ENCODE data around the gene LRRIQ1.

Gene LRRIQ1

GRCh38 chr12:85005615-85006014 is 30.5 kb upstream of the LRRIQ1 start:
- Histone ChIP-seq H3K36me3 (ENCODE audit: control insufficient read depth, insufficient read depth, low read length, severe bottlenecking) (no peaks in the 10 kb centered on the region), H3K9ac (ENCODE audit: low read length) (no peak overlapping the region), H3K4me1 (ENCODE audit: control insufficient read depth, insufficient read depth, low read length) (peaks cover 28% of the 10 kb centered on the region), H3K9me3 (ENCODE audit: control insufficient read depth, low read length) (no peaks in the 10 kb centered on the region), H3K4me3 (ENCODE audit: low read length) (no peak overlapping the region), H3K27me3 (replicated peaks; ENCODE audit: control insufficient read depth, insufficient read depth, low read length) (no peaks in the 10 kb centered on the region)
- no peak for DNase-seq (ENCODE audit: low read depth)

- Histone ChIP-seq H3K9me3 (ENCODE audit: control insufficient read depth, low read length) (no peaks in the 10 kb centered on the region), H3K9ac (ENCODE audit: low read length) (no peak overlapping the region), H3K27me3 (replicated peaks; ENCODE audit: control insufficient read depth, insufficient read depth, low read length) (no peaks in the 10 kb centered on the region), H3K4me3 (ENCODE audit: low read length) (no peak overlapping the region), H3K4me1 (ENCODE audit: control insufficient read depth, insufficient read depth, low read length) (peaks cover 28% of the 10 kb centered on the region), H3K36me3 (ENCODE audit: control insufficient read depth, insufficient read depth, low read length, severe bottlenecking) (no peaks in the 10 kb centered on the region)
- DNase-seq (ENCODE audit: low read depth) = no peak
Observed at GRCh38 chr12:85006206-85006605, 29.9 kb upstream of the LRRIQ1 start.

DNA sequence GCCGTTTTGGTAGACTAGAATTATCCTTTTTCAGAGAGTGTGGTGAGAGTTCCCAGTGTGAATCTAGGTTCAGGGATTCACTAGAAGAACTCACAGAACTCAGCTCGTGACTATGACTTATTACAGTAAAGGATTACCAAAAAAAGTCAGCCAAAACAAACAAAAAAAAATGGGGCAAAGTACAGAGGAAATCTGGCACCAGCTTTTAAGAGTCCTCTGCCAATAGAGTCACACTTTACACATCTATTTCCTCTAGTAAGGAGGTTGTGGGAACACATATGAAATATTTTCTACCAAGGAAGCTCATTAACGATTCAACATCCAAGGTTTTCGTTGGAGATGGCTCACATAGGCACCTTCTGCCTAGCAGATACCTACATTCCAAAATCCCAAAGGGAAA is 28.3 kb upstream of the LRRIQ1 start:
- H3K27me3 ChIP-seq (replicated peaks; ENCODE audit: control insufficient read depth, insufficient read depth, low read length) = no peaks in the 10 kb centered on the region
- H3K4me3 ChIP-seq (ENCODE audit: low read length) = peak overlapping the region; percentile 43
- H3K9me3 ChIP-seq (ENCODE audit: control insufficient read depth, low read length) = no peaks in the 10 kb centered on the region
- peaks cover 28% of the 10 kb centered on the region for H3K4me1 ChIP-seq (ENCODE audit: control insufficient read depth, insufficient read depth, low read length)
- H3K36me3 ChIP-seq (ENCODE audit: control insufficient read depth, insufficient read depth, low read length, severe bottlenecking) = no peaks in the 10 kb centered on the region
- H3K9ac ChIP-seq (ENCODE audit: low read length) = peak overlapping the region; percentile 25
- peak; percentile 51 for DNase-seq (ENCODE audit: low read depth)

- Histone ChIP-seq H3K36me3 (ENCODE audit: control insufficient read depth, insufficient read depth, low read length, severe bottlenecking) (no peaks in the 10 kb centered on the region), H3K4me1 (ENCODE audit: control insufficient read depth, insufficient read depth, low read length) (peaks cover 19% of the 10 kb centered on the region), H3K4me3 (ENCODE audit: low read length) (no peak overlapping the region), H3K9ac (ENCODE audit: low read length) (no peak overlapping the region), H3K9me3 (ENCODE audit: control insufficient read depth, low read length) (no peaks in the 10 kb centered on the region), H3K27me3 (replicated peaks; ENCODE audit: control insufficient read depth, insufficient read depth, low read length) (no peaks in the 10 kb centered on the region)
- DNase-seq (ENCODE audit: low read depth) = peak; percentile 91
Observed at GRCh38 chr12:85016413-85016812, 19.7 kb upstream of the LRRIQ1 start.

GRCh38 chr12:85017133-85017532 is 19.0 kb upstream of the LRRIQ1 start:
- no peaks in the 10 kb centered on the region for H3K27me3 ChIP-seq (replicated peaks; ENCODE audit: control insufficient read depth, insufficient read depth, low read length)
- no peaks in the 10 kb centered on the region for H3K36me3 ChIP-seq (ENCODE audit: control insufficient read depth, insufficient read depth, low read length, severe bottlenecking)
- no peak for DNase-seq (ENCODE audit: low read depth)
- H3K9ac ChIP-seq (ENCODE audit: low read length) = no peak overlapping the region
- no peaks in the 10 kb centered on the region for H3K9me3 ChIP-seq (ENCODE audit: control insufficient read depth, low read length)
- H3K4me1 ChIP-seq (ENCODE audit: control insufficient read depth, insufficient read depth, low read length) = peaks cover 19% of the 10 kb centered on the region
- H3K4me3 ChIP-seq (ENCODE audit: low read length) = no peak overlapping the region

- H3K27me3 ChIP-seq (replicated peaks; ENCODE audit: control insufficient read depth, insufficient read depth, low read length) = no peaks in the 10 kb centered on the region
- peaks cover 19% of the 10 kb centered on the region for H3K4me1 ChIP-seq (ENCODE audit: control insufficient read depth, insufficient read depth, low read length)
- no peak overlapping the region for H3K4me3 ChIP-seq (ENCODE audit: low read length)
- no peak for DNase-seq (ENCODE audit: low read depth)
- no peaks in the 10 kb centered on the region for H3K36me3 ChIP-seq (ENCODE audit: control insufficient read depth, insufficient read depth, low read length, severe bottlenecking)
- H3K9me3 ChIP-seq (ENCODE audit: control insufficient read depth, low read length) = no peaks in the 10 kb centered on the region
- no peak overlapping the region for H3K9ac ChIP-seq (ENCODE audit: low read length)
Observed at GRCh38 chr12:85017618-85018017, 18.5 kb upstream of the LRRIQ1 start.

- Histone ChIP-seq H3K9me3 (ENCODE audit: control insufficient read depth, low read length) (no peaks in the 10 kb centered on the region), H3K36me3 (ENCODE audit: control insufficient read depth, insufficient read depth, low read length, severe bottlenecking) (no peaks in the 10 kb centered on the region), H3K9ac (ENCODE audit: low read length) (no peak overlapping the region), H3K4me3 (ENCODE audit: low read length) (no peak overlapping the region), H3K4me1 (ENCODE audit: control insufficient read depth, insufficient read depth, low read length) (peaks cover 19% of the 10 kb centered on the region), H3K27me3 (replicated peaks; ENCODE audit: control insufficient read depth, insufficient read depth, low read length) (no peaks in the 10 kb centered on the region)
- no peak for DNase-seq (ENCODE audit: low read depth)
Observed at GRCh38 chr12:85018098-85018497, 18.1 kb upstream of the LRRIQ1 start.

GRCh38 chr12:85029456-85029855 is 6.7 kb upstream of the LRRIQ1 start:
- Histone ChIP-seq H3K36me3 (ENCODE audit: control insufficient read depth, insufficient read depth, low read length, severe bottlenecking) (no peaks in the 10 kb centered on the region), H3K4me1 (ENCODE audit: control insufficient read depth, insufficient read depth, low read length) (no peaks in the 10 kb centered on the region), H3K27me3 (replicated peaks; ENCODE audit: control insufficient read depth, insufficient read depth, low read length) (no peaks in the 10 kb centered on the region), H3K4me3 (ENCODE audit: low read length) (no peak overlapping the region), H3K9me3 (ENCODE audit: control insufficient read depth, low read length) (no peaks in the 10 kb centered on the region), H3K9ac (ENCODE audit: low read length) (no peak overlapping the region)
- peak; percentile 83 for DNase-seq (ENCODE audit: low read depth)

- Histone ChIP-seq H3K4me1 (ENCODE audit: control insufficient read depth, insufficient read depth, low read length) (peaks cover 2% of the 10 kb centered on the region), H3K4me3 (ENCODE audit: low read length) (peak overlapping the region; percentile 95), H3K27me3 (replicated peaks; ENCODE audit: control insufficient read depth, insufficient read depth, low read length) (no peaks in the 10 kb centered on the region), H3K9me3 (ENCODE audit: control insufficient read depth, low read length) (no peaks in the 10 kb centered on the region), H3K36me3 (ENCODE audit: control insufficient read depth, insufficient read depth, low read length, severe bottlenecking) (no peaks in the 10 kb centered on the region), H3K9ac (ENCODE audit: low read length) (peak overlapping the region; percentile 66)
- no peak for DNase-seq (ENCODE audit: low read depth)
Observed at GRCh38 chr12:85036733-85037132, 582 bp downstream of the LRRIQ1 start.

DNA sequence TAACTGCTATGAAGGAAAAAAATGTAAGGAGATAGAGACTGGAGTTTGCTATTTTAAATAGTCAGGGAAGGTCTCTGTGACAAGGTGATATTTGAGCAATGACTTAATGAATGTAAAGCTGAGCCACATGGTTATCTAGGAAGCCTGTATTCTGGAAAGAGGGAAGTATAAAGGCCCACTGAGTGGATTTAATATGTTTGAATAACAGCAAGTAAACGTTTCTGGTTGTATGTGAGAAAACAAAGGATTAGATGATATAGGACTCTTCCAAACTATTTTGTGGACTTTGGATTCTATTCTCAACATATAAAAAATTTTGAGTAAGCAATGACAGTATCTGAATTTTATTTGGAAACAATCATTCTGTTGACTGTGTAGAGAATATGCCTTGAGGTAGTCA is 5.2 kb downstream of the LRRIQ1 start:
- Histone ChIP-seq H3K36me3 (ENCODE audit: control insufficient read depth, insufficient read depth, low read length, severe bottlenecking) (no peaks in the 10 kb centered on the region), H3K27me3 (replicated peaks; ENCODE audit: control insufficient read depth, insufficient read depth, low read length) (no peaks in the 10 kb centered on the region), H3K4me1 (ENCODE audit: control insufficient read depth, insufficient read depth, low read length) (peaks cover 2% of the 10 kb centered on the region), H3K9me3 (ENCODE audit: control insufficient read depth, low read length) (no peaks in the 10 kb centered on the region), H3K4me3 (ENCODE audit: low read length) (no peak overlapping the region), H3K9ac (ENCODE audit: low read length) (no peak overlapping the region)
- DNase-seq (ENCODE audit: low read depth) = no peak

DNA sequence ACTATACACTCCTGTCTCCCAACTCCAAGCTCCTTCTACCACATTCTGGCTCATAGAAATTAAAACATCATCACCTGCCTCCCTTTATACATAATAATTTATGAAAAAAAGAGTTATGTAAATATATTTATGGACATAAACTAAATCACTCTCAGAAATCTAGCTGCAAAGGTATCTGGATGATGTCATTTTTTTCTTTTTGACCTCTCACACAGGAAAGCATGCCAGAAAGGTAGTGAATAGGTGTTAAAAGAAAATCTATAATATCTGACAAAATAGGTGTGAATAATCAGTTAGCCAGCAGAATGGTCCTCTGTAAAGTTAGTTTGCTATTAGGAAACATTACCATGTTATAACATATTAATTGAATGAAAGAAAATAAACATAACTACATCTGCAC is 7.7 kb downstream of the LRRIQ1 start:
- no peaks in the 10 kb centered on the region for H3K9me3 ChIP-seq (ENCODE audit: control insufficient read depth, low read length)
- no peak for DNase-seq (ENCODE audit: low read depth)
- no peaks in the 10 kb centered on the region for H3K36me3 ChIP-seq (ENCODE audit: control insufficient read depth, insufficient read depth, low read length, severe bottlenecking)
- no peak overlapping the region for H3K4me3 ChIP-seq (ENCODE audit: low read length)
- no peaks in the 10 kb centered on the region for H3K27me3 ChIP-seq (replicated peaks; ENCODE audit: control insufficient read depth, insufficient read depth, low read length)
- no peak overlapping the region for H3K9ac ChIP-seq (ENCODE audit: low read length)
- H3K4me1 ChIP-seq (ENCODE audit: control insufficient read depth, insufficient read depth, low read length) = no peaks in the 10 kb centered on the region

GRCh38 chr12:85057370-85057963 is 21.3 kb downstream of the LRRIQ1 start:
- peak; percentile 83 for DNase-seq (ENCODE audit: low read depth)
- no peaks in the 10 kb centered on the region for H3K4me1 ChIP-seq (ENCODE audit: control insufficient read depth, insufficient read depth, low read length)
- H3K36me3 ChIP-seq (ENCODE audit: control insufficient read depth, insufficient read depth, low read length, severe bottlenecking) = no peaks in the 10 kb centered on the region
- no peak overlapping the region for H3K9ac ChIP-seq (ENCODE audit: low read length)
- H3K27me3 ChIP-seq (replicated peaks; ENCODE audit: control insufficient read depth, insufficient read depth, low read length) = no peaks in the 10 kb centered on the region
- no peaks in the 10 kb centered on the region for H3K9me3 ChIP-seq (ENCODE audit: control insufficient read depth, low read length)
- H3K4me3 ChIP-seq (ENCODE audit: low read length) = no peak overlapping the region
